A549 (cell line): Measurements from ENCODE around the gene TNIP2. TPM values are rescaled to one million over a fixed set of nuclear protein-coding genes. Genes with fewer than 3 reads are reported as not detected.

Experiments used
- ATAC-seq, 2 experiments: fragments of 200-7000 bp in 1 of 2; fragments of >200 bp in 1 of 2; cut with Nextera tagmentation in 1 of 2; cut with Tn5 transposase in 1 of 2; 3 replicates each; pipeline versions ENCODE4 v1.8.0 to v1.9.1; 2018 to 2020; ENCODE audit warnings: mild to moderate bottlenecking in 1 of 2, moderate library complexity in 1 of 2
- CTCF ChIA-PET: fragments of 300-600 bp; sonication (Branson Sonifier 250); formaldehyde crosslinking; extraction: SDS; loops from one replicate; lab custom pipeline; 2021; ENCODE audit warnings: antibody characterized with exemption, inconsistent platforms; lab: Yijun Ruan, JAX
- POLR2A ChIA-PET: fragments of 350-600 bp; formaldehyde crosslinking; extraction: SDS; loops from one replicate; lab custom pipeline; 2021; ENCODE audit warnings: antibody characterized with exemption, inconsistent platforms; lab: Yijun Ruan, JAX
- DNase-seq, 2 experiments: peaks; one replicate each; pipeline versions ENCODE4 v3.0.0 to v3.0.0-alpha.2; 2011 to 2016; ENCODE audit warnings: low read depth in 1 of 2, low spot score in 1 of 2
- FAIRE-seq: peaks from 2 replicates; lab custom pipeline; 2011; peaks lifted over from hg19 to GRCh38; lab: Jason Lieb, UNC
- H3K27ac ChIP-seq, 2 experiments: fragments of >200 bp; sonication (Bioruptor Twin); formaldehyde crosslinking; 3 replicates each; pipeline ENCODE4 v1.5.1; 2016 to 2017
- H3K4me1 ChIP-seq: fragments of >200 bp; sonication (Bioruptor Twin); formaldehyde crosslinking; 3 replicates; pipeline ENCODE4 v1.6.1; 2016
- H3K4me2 ChIP-seq: fragments of >200 bp; sonication (Bioruptor Twin); formaldehyde crosslinking; 3 replicates; pipeline ENCODE4 v1.6.1; 2016
- H3K4me3 ChIP-seq: fragments of >200 bp; sonication (Bioruptor Twin); formaldehyde crosslinking; 3 replicates; pipeline ENCODE4 v1.5.1; 2016
- H3K9me3 ChIP-seq: fragments of >200 bp; sonication (Bioruptor Twin); formaldehyde crosslinking; 3 replicates; pipeline ENCODE4 v1.6.1; 2016
- BHLHE40 ChIP-seq: IDR thresholded peaks from 2 replicates; pipeline ENCODE4 v1.6.1; 2012; ENCODE audit warnings: low read depth, low read length, inconsistent platforms
- FOSL2 ChIP-seq, 2 experiments: fragments of 450-650 bp in 1 of 2; fragments of >200 bp in 1 of 2; sonication (Bioruptor Twin) in 1 of 2; formaldehyde crosslinking; IDR thresholded peaks; 2 replicates each; pipeline versions ENCODE4 v1.5.0 to v1.6.1; 2016 to 2020; ENCODE audit warnings: mild to moderate bottlenecking in 1 of 2, moderate library complexity in 1 of 2
- HES2 ChIP-seq: fragments of >200 bp; sonication (Bioruptor Twin); formaldehyde crosslinking; IDR thresholded peaks from 2 replicates; pipeline ENCODE4 v1.6.1; 2016
- HEYL ChIP-seq: fragments of 250-450 bp; sonication (Bioruptor Pico); IDR thresholded peaks from 2 replicates; pipeline ENCODE4 v1.8.0; 2021; ENCODE audit warnings: mild to moderate bottlenecking, moderate library complexity
- HOXA7 ChIP-seq: fragments of 250-450 bp; sonication (Bioruptor Pico); IDR thresholded peaks from 2 replicates; pipeline ENCODE4 v1.5.0; 2020; ENCODE audit warnings: mild to moderate bottlenecking, moderate library complexity
- JUN ChIP-seq, 2 experiments: fragments of >200 bp; sonication (Bioruptor Twin); formaldehyde crosslinking; IDR thresholded peaks; 2 replicates in 1 of 2; 3 replicates in 1 of 2; pipeline ENCODE4 v1.6.1; 2016 to 2017
- KDM1A ChIP-seq: fragments of 200-600 bp; sonication (generic); IDR thresholded peaks from 2 replicates; pipeline ENCODE4 v1.6.1; 2016; ENCODE audit warnings: low read depth, mild to moderate bottlenecking
- MAZ ChIP-seq: fragments of 150-350 bp; IDR thresholded peaks from 2 replicates; pipeline ENCODE4 v1.6.1; 2014; ENCODE audit warnings: antibody characterized with exemption, low read depth, low read length, borderline replicate concordance
- NFE2L2 ChIP-seq: fragments of 150-350 bp; conservative IDR thresholded peaks from 2 replicates; pipeline ENCODE4 v1.6.1; 2014; ENCODE audit warnings: low read length
- NPAS2 ChIP-seq: fragments of 250-450 bp; sonication (Bioruptor Pico); IDR thresholded peaks from 2 replicates; pipeline ENCODE4 v1.8.0; 2022; ENCODE audit warnings: mild to moderate bottlenecking, moderate library complexity, borderline replicate concordance
- POLR2A ChIP-seq: IDR thresholded peaks from 2 replicates; pipeline ENCODE4 v1.6.1; 2012; ENCODE audit warnings: mild to moderate bottlenecking, low read length
- RAD21 ChIP-seq, 2 experiments: fragments of >200 bp in 1 of 2; sonication (Bioruptor Twin) in 1 of 2; formaldehyde crosslinking in 1 of 2; IDR thresholded peaks in 1 of 2; conservative IDR thresholded peaks in 1 of 2; 2 replicates in 1 of 2; 3 replicates in 1 of 2; pipeline ENCODE4 v1.6.1; 2012 to 2018; ENCODE audit warnings: inconsistent platforms in 1 of 2
- RARB ChIP-seq: fragments of 250-450 bp; sonication (Bioruptor Pico); IDR thresholded peaks from 2 replicates; pipeline ENCODE4 v1.8.0; 2021; ENCODE audit warnings: mild to moderate bottlenecking, moderate library complexity
- RCOR1 ChIP-seq: fragments of 150-350 bp; IDR thresholded peaks from 2 replicates; pipeline ENCODE4 v1.6.1; 2014; ENCODE audit warnings: antibody characterized with exemption, low read length, low read depth
- RNF2 ChIP-seq: fragments of 200-600 bp; sonication (generic); IDR thresholded peaks from 2 replicates; pipeline ENCODE4 v1.6.1; 2016; ENCODE audit warnings: low read depth, mild to moderate bottlenecking, antibody characterized with exemption, moderate library complexity, borderline replicate concordance
- TFCP2L1 ChIP-seq: fragments of 250-450 bp; sonication (Bioruptor Pico); IDR thresholded peaks from 2 replicates; pipeline ENCODE4 v1.5.0; 2021; ENCODE audit warnings: mild to moderate bottlenecking
- USF2 ChIP-seq: fragments of 450-650 bp; IDR thresholded peaks from 2 replicates; pipeline ENCODE4 v1.6.1; 2014; ENCODE audit warnings: antibody characterized with exemption
- ZNF302 ChIP-seq: fragments of 250-450 bp; sonication (Bioruptor Pico); IDR thresholded peaks from 2 replicates; pipeline ENCODE4 v1.9.0; 2021; ENCODE audit warnings: inconsistent platforms, mild to moderate bottlenecking, moderate library complexity
- WGBS: methylation state at CpG from one replicate; pipeline ENCODE4 v1.1.6; 2017; ENCODE audit errors: missing lambda C conversion rate; 5-methylcytosine and 5-hydroxymethylcytosine counted together
- polyA plus RNA-seq, 4 experiments: library from polyadenylated mRNA; depleted of rRNA in 3 of 4; stranded (reverse); fragments of >200 nt; fragmentation: RNase III in 1 of 4; extraction: RNeasy Plus Mini Kit Qiagen cat#74134 plus additional on column Dnase treatment in 1 of 4; gene quantifications; 2 replicates in 3 of 4; 3 replicates in 1 of 4; pipeline ENCODE4 v1.2.3, GENCODE V29; 2011 to 2017
- TF ChIP-seq, protein P1 (sequence below): fragments of >200 bp; sonication (Bioruptor Twin); formaldehyde crosslinking; IDR thresholded peaks from 3 replicates; pipeline ENCODE4 v1.6.1; 2016
- TF ChIP-seq, protein P2 (sequence below): IDR thresholded peaks from 2 replicates; pipeline ENCODE4 v1.6.1; 2012
- TF ChIP-seq, protein P3 (sequence below): fragments of 200-600 bp; sonication (generic); IDR thresholded peaks from 2 replicates; pipeline ENCODE4 v1.6.1; 2016; ENCODE audit warnings: antibody characterized with exemption, mild to moderate bottlenecking, moderate library complexity

TNIP2 gene
- polyA plus RNA-seq, 2 of the 4 experiments (the other 2 are of a cell fraction) = 20.0 to 27.9 TPM

- Histone ChIP-seq H3K9me3 (no peaks in the 10 kb centered on the region), H3K4me2 (no peak overlapping the region), H3K4me1 (peaks cover 4% of the 10 kb centered on the region), H3K27ac (no peak overlapping the region), H3K4me3 (no peak overlapping the region)
- FAIRE-seq (no peak), DNase-seq (no peak), ATAC-seq (no peak)
- CTCF ChIA-PET = no interaction called here
- POLR2A ChIA-PET = no interaction called here
- WGBS = 100% methylated on average over 1 of the region's 4 CpGs
- no peak for TF ChIP-seq RCOR1
- no peak for TF ChIP-seq RAD21 (conservative IDR thresholded peaks at IDR 0.05 in 1 of 2, IDR thresholded peaks at IDR 0.05 in 1 of 2)
- TF ChIP-seq, protein P1, sequence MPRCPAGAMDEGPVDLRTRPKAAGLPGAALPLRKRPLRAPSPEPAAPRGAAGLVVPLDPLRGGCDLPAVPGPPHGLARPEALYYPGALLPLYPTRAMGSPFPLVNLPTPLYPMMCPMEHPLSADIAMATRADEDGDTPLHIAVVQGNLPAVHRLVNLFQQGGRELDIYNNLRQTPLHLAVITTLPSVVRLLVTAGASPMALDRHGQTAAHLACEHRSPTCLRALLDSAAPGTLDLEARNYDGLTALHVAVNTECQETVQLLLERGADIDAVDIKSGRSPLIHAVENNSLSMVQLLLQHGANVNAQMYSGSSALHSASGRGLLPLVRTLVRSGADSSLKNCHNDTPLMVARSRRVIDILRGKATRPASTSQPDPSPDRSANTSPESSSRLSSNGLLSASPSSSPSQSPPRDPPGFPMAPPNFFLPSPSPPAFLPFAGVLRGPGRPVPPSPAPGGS = no peak
- TF ChIP-seq RARB (CRISPR knock-in tag) = no peak
- no peak for TF ChIP-seq FOSL2 (IDR thresholded peaks at IDR 0.05)
- no peak for TF ChIP-seq FOSL2 (CRISPR knock-in tag; IDR thresholded peaks at IDR 0.05)
- TF ChIP-seq, all 56 proteins: peak for 0
These were observed 32.5 kb upstream of the TNIP2 start for GRCh38 chr4:2788532-2789103.

DNA sequence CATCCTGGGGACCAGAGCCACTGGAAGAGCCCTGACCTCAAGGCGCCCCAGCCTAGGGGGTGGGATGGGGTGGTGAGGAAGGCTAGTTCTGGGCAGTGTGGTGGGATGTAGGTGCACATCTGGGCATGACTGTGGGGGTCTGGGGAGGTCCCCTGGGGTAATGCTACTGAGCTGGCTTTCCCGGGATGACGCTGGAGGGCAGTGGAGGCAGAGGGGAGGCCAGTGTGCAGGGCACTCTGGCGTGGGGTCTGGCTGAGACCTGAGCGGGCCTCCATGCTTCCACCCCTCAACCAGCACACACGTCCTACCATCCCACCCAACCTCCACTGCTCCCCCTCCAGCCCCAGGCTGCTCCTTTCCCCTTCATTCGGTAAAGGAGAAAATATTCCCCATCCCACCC lies 32.0 kb upstream of the TNIP2 start:
- FAIRE-seq (no peak), DNase-seq (no peak)
- Histone ChIP-seq H3K4me3 (no peak overlapping the region), H3K4me1 (0 out of 3 replicates have a peak, but pooled peaks cover 3% of the 10 kb centered on the region), H3K27ac (peak overlapping the region in 1 of 2 experiments; percentile 45; a peak in 1 of 6 replicates), H3K9me3 (no peaks in the 10 kb centered on the region), H3K4me2 (no peak overlapping the region)
- 74% methylated on average over 3 of the region's 7 CpGs for WGBS
- CTCF ChIA-PET = interaction anchor here (0.7 kb wide), 1 partner anchor 25 kb away, joined by 3 read pairs; no protein-coding TSS in a partner anchor
- TF ChIP-seq POLR2A (no peak), KDM1A (no peak), HES2 (no peak), HOXA7 (no peak), MAZ (no peak), BHLHE40 (no peak), NFE2L2 (no peak), RNF2 (no peak), ZNF302 (CRISPR knock-in tag) (no peak), USF2 (no peak), JUN (IDR thresholded peaks at IDR 0.05) (no peak), HEYL (CRISPR knock-in tag) (no peak), NPAS2 (CRISPR knock-in tag) (no peak), TFCP2L1 (CRISPR knock-in tag) (no peak)
- TF ChIP-seq, protein P2, sequence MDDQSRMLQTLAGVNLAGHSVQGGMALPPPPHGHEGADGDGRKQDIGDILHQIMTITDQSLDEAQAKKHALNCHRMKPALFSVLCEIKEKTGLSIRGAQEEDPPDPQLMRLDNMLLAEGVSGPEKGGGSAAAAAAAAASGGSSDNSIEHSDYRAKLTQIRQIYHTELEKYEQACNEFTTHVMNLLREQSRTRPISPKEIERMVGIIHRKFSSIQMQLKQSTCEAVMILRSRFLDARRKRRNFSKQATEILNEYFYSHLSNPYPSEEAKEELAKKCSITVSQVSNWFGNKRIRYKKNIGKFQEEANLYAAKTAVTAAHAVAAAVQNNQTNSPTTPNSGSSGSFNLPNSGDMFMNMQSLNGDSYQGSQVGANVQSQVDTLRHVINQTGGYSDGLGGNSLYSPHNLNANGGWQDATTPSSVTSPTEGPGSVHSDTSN = no peak
- TF ChIP-seq, protein P1 = no peak
- TF ChIP-seq, protein P3, sequence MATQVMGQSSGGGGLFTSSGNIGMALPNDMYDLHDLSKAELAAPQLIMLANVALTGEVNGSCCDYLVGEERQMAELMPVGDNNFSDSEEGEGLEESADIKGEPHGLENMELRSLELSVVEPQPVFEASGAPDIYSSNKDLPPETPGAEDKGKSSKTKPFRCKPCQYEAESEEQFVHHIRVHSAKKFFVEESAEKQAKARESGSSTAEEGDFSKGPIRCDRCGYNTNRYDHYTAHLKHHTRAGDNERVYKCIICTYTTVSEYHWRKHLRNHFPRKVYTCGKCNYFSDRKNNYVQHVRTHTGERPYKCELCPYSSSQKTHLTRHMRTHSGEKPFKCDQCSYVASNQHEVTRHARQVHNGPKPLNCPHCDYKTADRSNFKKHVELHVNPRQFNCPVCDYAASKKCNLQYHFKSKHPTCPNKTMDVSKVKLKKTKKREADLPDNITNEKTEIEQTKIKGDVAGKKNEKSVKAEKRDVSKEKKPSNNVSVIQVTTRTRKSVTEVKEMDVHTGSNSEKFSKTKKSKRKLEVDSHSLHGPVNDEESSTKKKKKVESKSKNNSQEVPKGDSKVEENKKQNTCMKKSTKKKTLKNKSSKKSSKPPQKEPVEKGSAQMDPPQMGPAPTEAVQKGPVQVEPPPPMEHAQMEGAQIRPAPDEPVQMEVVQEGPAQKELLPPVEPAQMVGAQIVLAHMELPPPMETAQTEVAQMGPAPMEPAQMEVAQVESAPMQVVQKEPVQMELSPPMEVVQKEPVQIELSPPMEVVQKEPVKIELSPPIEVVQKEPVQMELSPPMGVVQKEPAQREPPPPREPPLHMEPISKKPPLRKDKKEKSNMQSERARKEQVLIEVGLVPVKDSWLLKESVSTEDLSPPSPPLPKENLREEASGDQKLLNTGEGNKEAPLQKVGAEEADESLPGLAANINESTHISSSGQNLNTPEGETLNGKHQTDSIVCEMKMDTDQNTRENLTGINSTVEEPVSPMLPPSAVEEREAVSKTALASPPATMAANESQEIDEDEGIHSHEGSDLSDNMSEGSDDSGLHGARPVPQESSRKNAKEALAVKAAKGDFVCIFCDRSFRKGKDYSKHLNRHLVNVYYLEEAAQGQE = no peak
- TF ChIP-seq, all 56 proteins: peak for 0
- ATAC-seq = no peak
- POLR2A ChIA-PET = no interaction called here
